Uterus (tissue), 4 donors: ENCODE data around the gene FHL5. TPM values are rescaled to one million over a fixed set of nuclear protein-coding genes. Genes with fewer than 3 reads are reported as not detected.

Experiments used
- DNase-seq, 2 donors: peaks; one replicate each; pipeline ENCODE4 v3.0.0-alpha.2; 2019 to 2020
- H3K27ac ChIP-seq, 2 donors: fragments of 200-600 bp; sonication (generic); 1 replicate in 1 of 2; 2 replicates in 1 of 2; pipeline ENCODE4 v1.5.1; 2016 to 2018
- H3K27me3 ChIP-seq, 2 donors: fragments of 200-600 bp; sonication (generic); one replicate each; pipeline ENCODE4 v1.5.1; 2018 to 2019; ENCODE audit warnings: control low read depth in 1 of 2
- H3K36me3 ChIP-seq, 2 donors: fragments of 200-600 bp; sonication (generic); one replicate each; pipeline ENCODE4 v1.5.1; 2019; ENCODE audit warnings: control low read depth in 1 of 2
- H3K4me1 ChIP-seq, 2 donors: fragments of 200-600 bp; sonication (generic); one replicate each; pipeline ENCODE4 v1.5.1; 2018 to 2019; ENCODE audit warnings: control low read depth in 1 of 2
- H3K4me3 ChIP-seq, 2 donors: fragments of 200-600 bp; sonication (generic); 1 replicate in 1 of 2; 2 replicates in 1 of 2; pipeline ENCODE4 v1.5.1; 2018 to 2019; ENCODE audit warnings: mild to moderate bottlenecking in 1 of 2
- H3K9me3 ChIP-seq, 2 donors: fragments of 200-600 bp; sonication (generic); one replicate each; pipeline ENCODE4 v1.5.1; 2019; ENCODE audit warnings: control low read depth in 1 of 2
- POLR2A ChIP-seq, 2 donors: fragments of 450-650 bp; IDR thresholded peaks; one replicate each; pipeline ENCODE4 v1.6.1; 2016; ENCODE audit warnings: antibody characterized with exemption in 2 of 2, mild to moderate bottlenecking in 1 of 2, moderate library complexity in 1 of 2
- intact Hi-C: fragments of 100-400 bp; cut with DNase I; formaldehyde crosslinking; loops from one replicate; pipeline ENCODE4 v1.15.1; 2023; ENCODE audit warnings: low total_unique reads
- small RNA-seq: library from RNA; depleted of rRNA; stranded (forward); fragments of <200 nt; gene quantifications from one replicate; pipeline ENCODE3, GENCODE V24; 2016
- total RNA-seq, 4 donors: library from RNA; depleted of rRNA in 3 of 4; stranded (reverse); fragments of >200 nt in 3 of 4; gene quantifications; one replicate each; pipeline versions ENCODE4 v1.1.0 to v1.2.4, GENCODE V29; 2014 to 2023
- TF ChIP-seq, protein P1 (sequence below), 4 experiments: fragments of 200-600 bp in 2 of 4; fragments of 450-650 bp in 2 of 4; sonication (generic) in 2 of 4; IDR thresholded peaks; one replicate each; pipeline ENCODE4 v1.5.1; 2016 to 2019; ENCODE audit warnings: antibody characterized with exemption in 4 of 4, mild to moderate bottlenecking in 2 of 4, moderate library complexity in 1 of 4
- donor health status: DM: yes; HTN: yes; CAD: no.

FHL5 gene
- total RNA-seq, 4 donors from 2014 or later, result 4.5 to 86.7 (median 56.9) TPM

- Histone ChIP-seq H3K36me3 (no peaks in the 10 kb centered on the region), H3K27me3 (no peaks in the 10 kb centered on the region), H3K27ac (no peak overlapping the region), H3K4me1 (no peaks in the 10 kb centered on the region), H3K9me3 (no peaks in the 10 kb centered on the region), H3K4me3 (no peak overlapping the region)
- intact Hi-C loops, result no loop called here
- TF ChIP-seq, protein P1, sequence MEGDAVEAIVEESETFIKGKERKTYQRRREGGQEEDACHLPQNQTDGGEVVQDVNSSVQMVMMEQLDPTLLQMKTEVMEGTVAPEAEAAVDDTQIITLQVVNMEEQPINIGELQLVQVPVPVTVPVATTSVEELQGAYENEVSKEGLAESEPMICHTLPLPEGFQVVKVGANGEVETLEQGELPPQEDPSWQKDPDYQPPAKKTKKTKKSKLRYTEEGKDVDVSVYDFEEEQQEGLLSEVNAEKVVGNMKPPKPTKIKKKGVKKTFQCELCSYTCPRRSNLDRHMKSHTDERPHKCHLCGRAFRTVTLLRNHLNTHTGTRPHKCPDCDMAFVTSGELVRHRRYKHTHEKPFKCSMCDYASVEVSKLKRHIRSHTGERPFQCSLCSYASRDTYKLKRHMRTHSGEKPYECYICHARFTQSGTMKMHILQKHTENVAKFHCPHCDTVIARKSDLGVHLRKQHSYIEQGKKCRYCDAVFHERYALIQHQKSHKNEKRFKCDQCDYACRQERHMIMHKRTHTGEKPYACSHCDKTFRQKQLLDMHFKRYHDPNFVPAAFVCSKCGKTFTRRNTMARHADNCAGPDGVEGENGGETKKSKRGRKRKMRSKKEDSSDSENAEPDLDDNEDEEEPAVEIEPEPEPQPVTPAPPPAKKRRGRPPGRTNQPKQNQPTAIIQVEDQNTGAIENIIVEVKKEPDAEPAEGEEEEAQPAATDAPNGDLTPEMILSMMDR (IDR thresholded peaks at IDR 0.05), result no peak
- no peak for TF ChIP-seq POLR2A (IDR thresholded peaks at IDR 0.05)
- no peak for DNase-seq
Observed at GRCh38 chr6:96656567-96656966, 93.6 kb downstream of the FHL5 start.

DNA sequence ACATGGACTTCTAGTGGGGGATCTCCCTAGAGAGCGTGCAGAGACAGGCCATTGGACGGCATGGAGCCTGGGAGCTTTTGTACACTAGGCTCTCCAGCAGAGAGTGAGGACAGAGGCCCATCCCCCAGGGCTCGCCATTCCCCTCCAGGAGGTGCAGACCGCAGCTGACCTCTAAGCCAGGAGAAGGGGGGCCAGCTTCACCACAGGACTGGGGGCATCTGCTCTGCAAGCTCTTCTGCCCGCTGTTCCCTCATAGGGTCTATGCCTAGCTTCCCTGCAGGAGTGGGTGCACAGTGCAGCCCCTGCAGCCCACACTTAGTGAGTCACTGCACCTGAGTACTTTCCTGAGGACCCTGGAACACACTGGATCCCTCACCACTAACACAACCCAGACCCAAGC, 94.4 kb downstream of the FHL5 start:
- intact Hi-C loops, result no loop called here
- TF ChIP-seq POLR2A (IDR thresholded peaks at IDR 0.05), result no peak
- TF ChIP-seq, protein P1 (IDR thresholded peaks at IDR 0.05), result no peak
- no peaks in the 10 kb centered on the region for H3K36me3 ChIP-seq
- no peak overlapping the region for H3K27ac ChIP-seq
- no peaks in the 10 kb centered on the region for H3K27me3 ChIP-seq
- H3K4me1 ChIP-seq, result no peaks in the 10 kb centered on the region
- no peaks in the 10 kb centered on the region for H3K9me3 ChIP-seq
- no peak overlapping the region for H3K4me3 ChIP-seq
- no peak for DNase-seq

DNA sequence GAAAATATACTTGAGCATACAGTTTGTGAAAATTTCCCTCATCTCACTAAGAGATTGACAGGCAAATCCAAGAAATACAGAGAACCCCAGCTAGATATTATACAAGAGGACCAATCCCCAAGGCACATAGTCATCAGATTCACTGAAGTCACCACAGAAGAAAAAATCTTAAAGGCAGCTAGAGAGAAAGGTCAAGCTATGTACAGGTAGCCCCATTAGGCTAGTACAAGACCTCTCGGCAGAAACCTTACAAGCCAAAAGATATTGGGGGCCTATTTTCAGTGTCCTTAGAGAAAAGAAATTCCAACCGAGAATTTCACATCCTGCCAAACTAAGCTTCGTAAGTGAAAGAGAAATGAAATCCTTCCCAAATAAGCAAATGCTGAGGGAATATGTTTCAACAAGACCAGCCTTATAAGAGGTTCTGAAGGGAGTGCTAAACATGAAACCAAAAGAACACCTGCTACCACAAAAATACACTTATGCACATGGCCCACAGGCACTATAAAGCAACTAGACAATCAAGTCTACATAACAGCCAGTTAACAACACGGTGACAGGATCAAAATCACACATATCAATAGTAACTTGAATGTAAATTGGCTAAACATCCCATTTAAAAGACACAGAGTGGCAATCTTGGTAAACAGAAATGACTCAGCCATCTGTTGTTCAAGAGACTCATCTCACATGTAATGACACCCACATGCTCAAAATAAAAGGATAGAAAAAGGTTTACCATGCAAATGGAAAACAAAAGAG, 96.3 kb downstream of the FHL5 start:
- no peak for TF ChIP-seq POLR2A (IDR thresholded peaks at IDR 0.05)
- TF ChIP-seq, protein P1 (IDR thresholded peaks at IDR 0.05), result no peak
- Histone ChIP-seq H3K27ac (no peak overlapping the region), H3K4me3 (no peak overlapping the region), H3K4me1 (no peaks in the 10 kb centered on the region), H3K9me3 (no peaks in the 10 kb centered on the region), H3K27me3 (no peaks in the 10 kb centered on the region), H3K36me3 (no peaks in the 10 kb centered on the region)
- no peak for DNase-seq
- intact Hi-C loops, result no loop called here

Small RNA genes within 50 kb of the gene (small RNA-seq; reads per million reads assigned to genes)
- not detected for gene RNU4-70P

Other genes starting within 250 kb of the FHL5 start
- gene UFL1, start 41.3 kb upstream of the FHL5 start, total RNA-seq, result 10 to 100 TPM; 12.0 to 53.0 (median 29.2) TPM